ENCODE data around the gene CEP43.

CEP43 gene

GRCh38 chr6:166952567-166953486, 46.4 kb upstream of the CEP43 start:
- no peak for TF ChIP-seq CTCF (IDR thresholded peaks at IDR 0.05; ENCODE audit: low read length, missing control alignments)
- no peak overlapping the region for H3K4me3 ChIP-seq (replicated peaks; ENCODE audit: low read depth, low read length)
- DNase-seq (ENCODE audit: low read depth), result no peak

GRCh38 chr6:166954118-166954713, 45.0 kb upstream of the CEP43 start:
- TF ChIP-seq CTCF (IDR thresholded peaks at IDR 0.05; ENCODE audit: low read length, missing control alignments), result no peak
- H3K4me3 ChIP-seq (replicated peaks; ENCODE audit: low read depth, low read length), result no peak overlapping the region
- DNase-seq (ENCODE audit: low read depth), result no peak

- peak overlapping the region; percentile 71 for H3K4me3 ChIP-seq (replicated peaks; ENCODE audit: low read depth, low read length)
- TF ChIP-seq CTCF (IDR thresholded peaks at IDR 0.05; ENCODE audit: low read length, missing control alignments), result no peak
- DNase-seq (ENCODE audit: low read depth), result no peak
These were observed 43.9 kb upstream of the CEP43 start for GRCh38 chr6:166955121-166955864.

GRCh38 chr6:166955865-166956443, 43.2 kb upstream of the CEP43 start:
- no peak for TF ChIP-seq CTCF (IDR thresholded peaks at IDR 0.05; ENCODE audit: low read length, missing control alignments)
- peak overlapping the region; percentile 71 for H3K4me3 ChIP-seq (replicated peaks; ENCODE audit: low read depth, low read length)
- DNase-seq (ENCODE audit: low read depth), result no peak

- no peak for TF ChIP-seq CTCF (IDR thresholded peaks at IDR 0.05; ENCODE audit: low read length, missing control alignments)
- H3K4me3 ChIP-seq (replicated peaks; ENCODE audit: low read depth, low read length), result peak within 1 kb of the TSS; percentile 71
- DNase-seq (ENCODE audit: low read depth), result peak; percentile 89
These were observed 42.6 kb upstream of the CEP43 start, which contains the start of gene RNASET2 for GRCh38 chr6:166956444-166957086. RNASET2 (minus strand) TSS chr6:166956550; CDS start chr6:166956182, 368 bp downstream.
